ENCODE results near the gene MAP4K2. TPM values are rescaled to one million over a fixed set of nuclear protein-coding genes. Genes with fewer than 3 reads are reported as not detected.

The MAP4K2 gene
- total RNA-seq, 2 donors from 2014 or later = 23.3 to 39.1 TPM

DNA sequence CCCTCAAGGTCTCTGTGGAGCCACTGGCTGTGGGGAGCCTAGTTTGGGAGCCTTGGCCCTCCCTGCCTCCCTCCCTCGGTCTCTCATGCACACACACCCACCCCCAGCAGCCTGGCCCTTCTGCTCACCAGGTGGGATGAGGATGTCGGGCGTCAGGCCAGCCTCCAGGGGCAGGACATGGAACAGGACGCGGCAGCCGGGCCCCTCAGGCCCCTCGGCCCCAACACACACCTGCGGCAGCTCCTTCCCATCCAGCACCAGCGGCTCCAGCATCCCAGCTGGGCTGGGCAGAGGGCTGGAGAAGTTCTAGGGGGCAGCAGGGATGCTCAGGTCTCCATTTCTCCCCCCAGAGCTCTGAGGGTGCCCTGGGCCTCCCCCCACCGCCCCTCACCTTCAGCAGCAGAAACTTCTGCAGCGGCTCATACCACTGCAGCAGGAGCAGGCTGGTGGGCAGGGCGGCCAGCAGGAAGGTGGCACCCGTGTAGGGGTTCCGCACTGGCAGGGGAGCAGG, 11.2 kb downstream of the MAP4K2 start:
- Histone ChIP-seq H3K4me1 (ENCODE audit: control insufficient read depth in 1 of 2, low read depth in 2 of 2) (no peaks in the 10 kb centered on the region), H3K27ac (no peak overlapping the region), H3K27me3 (replicated peaks; ENCODE audit: insufficient read depth) (no peaks in the 10 kb centered on the region), H3K9me3 (no peaks in the 10 kb centered on the region), H3K36me3 (peaks cover 2% of the 10 kb centered on the region), H3K4me3 (no peak overlapping the region)
- TF ChIP-seq, protein P1, sequence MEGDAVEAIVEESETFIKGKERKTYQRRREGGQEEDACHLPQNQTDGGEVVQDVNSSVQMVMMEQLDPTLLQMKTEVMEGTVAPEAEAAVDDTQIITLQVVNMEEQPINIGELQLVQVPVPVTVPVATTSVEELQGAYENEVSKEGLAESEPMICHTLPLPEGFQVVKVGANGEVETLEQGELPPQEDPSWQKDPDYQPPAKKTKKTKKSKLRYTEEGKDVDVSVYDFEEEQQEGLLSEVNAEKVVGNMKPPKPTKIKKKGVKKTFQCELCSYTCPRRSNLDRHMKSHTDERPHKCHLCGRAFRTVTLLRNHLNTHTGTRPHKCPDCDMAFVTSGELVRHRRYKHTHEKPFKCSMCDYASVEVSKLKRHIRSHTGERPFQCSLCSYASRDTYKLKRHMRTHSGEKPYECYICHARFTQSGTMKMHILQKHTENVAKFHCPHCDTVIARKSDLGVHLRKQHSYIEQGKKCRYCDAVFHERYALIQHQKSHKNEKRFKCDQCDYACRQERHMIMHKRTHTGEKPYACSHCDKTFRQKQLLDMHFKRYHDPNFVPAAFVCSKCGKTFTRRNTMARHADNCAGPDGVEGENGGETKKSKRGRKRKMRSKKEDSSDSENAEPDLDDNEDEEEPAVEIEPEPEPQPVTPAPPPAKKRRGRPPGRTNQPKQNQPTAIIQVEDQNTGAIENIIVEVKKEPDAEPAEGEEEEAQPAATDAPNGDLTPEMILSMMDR (IDR thresholded peaks at IDR 0.05) = no peak
- ATAC-seq (ENCODE audit: insufficient number of reproducible peaks, low FRiP score, low read depth) (no peak), DNase-seq (ENCODE audit: low spot score) (no peak)

DNA sequence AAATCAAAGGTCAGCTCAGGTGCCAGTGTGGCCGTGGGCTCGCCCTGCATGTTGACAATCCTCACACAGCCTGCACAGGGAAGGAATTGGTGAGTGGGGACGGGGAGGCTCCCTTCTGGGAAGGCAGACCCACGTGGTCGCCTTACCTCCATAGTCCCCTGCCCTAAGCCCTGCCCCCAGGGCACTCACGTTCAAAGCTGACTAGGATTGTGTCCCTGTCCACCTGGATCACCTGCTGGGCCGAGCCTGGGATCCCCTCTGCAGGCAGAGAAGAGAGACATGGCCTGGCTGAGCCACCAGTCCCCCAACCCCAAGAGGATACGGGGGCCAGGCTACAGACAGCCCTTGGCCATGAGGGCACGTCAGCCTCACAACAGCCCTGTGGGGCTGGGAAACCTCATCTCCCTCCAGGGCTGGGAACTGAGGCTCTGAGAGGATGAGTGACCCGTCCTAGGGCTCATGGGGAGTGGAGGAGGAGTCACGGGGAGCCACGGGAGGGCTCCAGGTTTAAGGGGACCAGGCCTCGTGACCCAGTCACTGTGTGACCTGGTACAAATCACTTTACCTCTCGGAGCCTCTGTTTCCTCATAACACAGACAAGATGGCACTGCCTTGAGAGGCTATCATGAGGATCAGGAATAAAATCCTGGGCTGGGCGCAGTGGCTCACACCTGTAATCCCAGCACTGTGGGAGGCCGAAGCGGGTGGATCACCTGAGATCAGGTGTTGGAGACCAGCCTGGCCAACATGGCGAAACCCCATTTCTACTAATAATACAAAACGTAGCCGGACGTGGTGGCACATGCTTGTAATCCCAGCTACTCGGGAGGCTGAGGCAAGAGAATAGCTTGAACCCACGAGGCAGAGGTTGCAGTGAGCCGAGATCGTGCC, 12.6 kb downstream of the MAP4K2 start:
- peaks cover 2% of the 10 kb centered on the region for H3K36me3 ChIP-seq
- no peaks in the 10 kb centered on the region for H3K27me3 ChIP-seq (replicated peaks; ENCODE audit: insufficient read depth)
- H3K4me3 ChIP-seq = no peak overlapping the region
- no peak for DNase-seq (ENCODE audit: low spot score)
- no peaks in the 10 kb centered on the region for H3K4me1 ChIP-seq (ENCODE audit: control insufficient read depth in 1 of 2, low read depth in 2 of 2)
- no peaks in the 10 kb centered on the region for H3K9me3 ChIP-seq
- H3K27ac ChIP-seq = no peak overlapping the region
- ATAC-seq (ENCODE audit: insufficient number of reproducible peaks, low FRiP score, low read depth) = no peak
- TF ChIP-seq, protein P1 (IDR thresholded peaks at IDR 0.05) = no peak

DNA sequence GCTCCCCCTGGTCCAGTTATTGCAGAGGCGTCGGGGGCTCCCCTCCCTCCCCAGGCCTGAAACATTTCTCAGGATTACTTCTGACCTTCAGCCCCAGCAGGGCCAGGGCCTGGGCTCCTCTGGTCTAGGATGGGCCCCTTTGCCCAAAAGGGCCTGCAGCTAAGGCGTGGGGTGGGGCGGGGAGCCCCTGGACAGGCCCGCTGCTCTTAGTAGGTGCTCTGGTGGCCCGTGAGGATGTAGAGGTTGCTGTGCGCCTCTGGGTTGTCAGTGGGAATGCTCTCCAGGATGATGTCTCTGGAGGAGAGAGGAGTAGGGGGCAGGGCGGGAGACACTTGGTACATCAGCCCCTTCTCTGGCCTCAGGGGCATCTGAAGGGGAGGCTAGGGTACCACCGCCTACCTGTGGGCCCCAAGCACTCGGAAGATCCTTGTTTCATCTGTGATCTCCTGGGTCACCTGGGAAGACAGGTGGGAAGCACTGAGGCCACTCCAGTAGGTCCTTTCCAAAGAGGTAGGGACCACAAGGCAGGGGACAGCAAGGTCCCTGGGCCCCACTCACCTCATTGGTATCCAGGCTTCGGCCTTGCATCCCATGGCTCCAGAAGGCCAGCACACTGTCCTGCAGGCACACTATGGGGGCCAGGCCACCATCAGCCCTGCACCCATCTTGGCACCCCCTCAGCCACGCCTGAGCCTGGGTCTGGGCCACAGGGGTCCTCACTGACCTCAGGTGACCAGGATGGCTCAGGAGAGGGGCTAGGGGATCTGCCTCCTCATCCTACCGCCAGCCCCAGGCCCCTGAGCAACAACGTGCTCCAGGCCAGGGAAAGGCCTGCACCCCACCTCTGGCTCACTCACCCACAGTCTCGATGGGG, 13.4 kb downstream of the MAP4K2 start:
- Histone ChIP-seq H3K27me3 (replicated peaks; ENCODE audit: insufficient read depth) (no peaks in the 10 kb centered on the region), H3K36me3 (peaks cover 2% of the 10 kb centered on the region), H3K9me3 (no peaks in the 10 kb centered on the region), H3K27ac (no peak overlapping the region), H3K4me1 (ENCODE audit: control insufficient read depth in 1 of 2, low read depth in 2 of 2) (no peaks in the 10 kb centered on the region), H3K4me3 (no peak overlapping the region)
- no peak for DNase-seq (ENCODE audit: low spot score)
- ATAC-seq (ENCODE audit: insufficient number of reproducible peaks, low FRiP score, low read depth) = no peak
- TF ChIP-seq, protein P1 (IDR thresholded peaks at IDR 0.05) = no peak

DNA sequence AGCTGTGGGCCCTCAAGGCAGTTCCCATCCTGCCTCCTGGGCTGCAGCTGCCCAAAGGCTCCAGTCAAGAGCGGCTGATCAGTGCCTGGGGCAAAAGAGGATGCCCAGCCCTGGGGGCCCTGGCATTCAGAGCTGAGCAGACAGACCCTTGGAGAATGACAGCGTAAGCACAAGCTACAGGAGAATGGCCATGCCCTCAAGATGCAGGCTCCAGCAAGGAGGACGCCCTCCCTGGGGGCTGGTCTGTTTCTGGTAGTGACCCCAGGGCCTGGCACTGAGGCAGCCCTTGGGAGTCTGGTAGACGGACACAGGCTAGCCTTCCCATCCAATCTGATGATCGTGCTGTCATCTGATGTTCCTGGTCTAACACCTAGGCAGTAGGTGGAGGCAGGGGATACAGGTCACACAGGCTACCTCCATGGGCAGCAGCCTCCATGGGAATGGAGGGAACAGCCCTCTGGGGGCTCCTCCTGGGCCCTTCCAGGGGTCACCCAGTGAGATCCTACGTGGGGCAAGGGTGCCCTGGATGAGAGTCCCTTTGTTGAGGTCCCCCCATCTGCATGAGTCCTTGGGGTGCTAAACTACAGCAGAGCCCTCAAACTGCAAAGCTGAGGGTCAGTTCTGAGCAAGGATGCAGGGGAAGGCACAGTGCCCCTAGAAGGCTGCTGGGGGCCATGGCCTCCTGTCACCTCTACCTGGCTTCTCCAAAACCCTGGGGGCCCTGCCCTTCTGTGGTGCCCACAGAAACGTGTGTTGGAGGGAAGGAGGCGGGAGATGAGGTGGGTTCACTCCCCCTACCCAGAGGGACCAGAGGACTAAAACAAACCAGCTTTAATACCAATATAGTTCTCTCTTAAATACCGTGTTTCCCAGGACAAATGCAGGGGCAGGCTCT, 14.4 kb downstream of the MAP4K2 start:
- ATAC-seq (ENCODE audit: insufficient number of reproducible peaks, low FRiP score, low read depth) (no peak), DNase-seq (ENCODE audit: low spot score) (no peak)
- no peak overlapping the region for H3K4me3 ChIP-seq
- H3K9me3 ChIP-seq = no peaks in the 10 kb centered on the region
- H3K27ac ChIP-seq = no peak overlapping the region
- H3K27me3 ChIP-seq (replicated peaks; ENCODE audit: insufficient read depth) = no peaks in the 10 kb centered on the region
- H3K36me3 ChIP-seq = peaks cover 2% of the 10 kb centered on the region
- TF ChIP-seq, protein P1 (IDR thresholded peaks at IDR 0.05) = no peak
- H3K4me1 ChIP-seq (ENCODE audit: control insufficient read depth in 1 of 2, low read depth in 2 of 2) = no peaks in the 10 kb centered on the region
